Stimulated activated CD4-positive, alpha-beta T cell treated with anti-CD3 and anti-CD28 coated beads, Interleukin-15, amount 100 ng/mL, for 24 hours (primary cell): ENCODE data around the gene EYA2.
A peak's percentile ranks its signal among the peaks of the same experiment; 100 is the strongest.

Source experiments
- DNase-seq: peaks from one replicate; pipeline ENCODE4 v3.0.0-alpha.2; 2020

The EYA2 gene

GRCh38 chr20:46933150-46933549 is 38.5 kb downstream of the EYA2 start:
- DNase-seq: no peak

- no peak for DNase-seq
Measured at GRCh38 chr20:46934746-46935287, 40.2 kb downstream of the EYA2 start.

GRCh38 chr20:46935394-46936017 is 40.9 kb downstream of the EYA2 start:
- no peak for DNase-seq

GRCh38 chr20:46936415-46937156 is 41.9 kb downstream of the EYA2 start:
- no peak for DNase-seq

- no peak for DNase-seq
Measured at GRCh38 chr20:46937157-46937523, 42.5 kb downstream of the EYA2 start.

- no peak for DNase-seq
Measured at GRCh38 chr20:46937533-46938226, 43.0 kb downstream of the EYA2 start.

GRCh38 chr20:46938434-46938833 is 43.8 kb downstream of the EYA2 start:
- DNase-seq: no peak

GRCh38 chr20:46939031-46939965 is 44.7 kb downstream of the EYA2 start:
- DNase-seq: no peak

- DNase-seq: no peak
Measured at GRCh38 chr20:46940616-46941015, 46.0 kb downstream of the EYA2 start.

- DNase-seq: no peak
Measured at GRCh38 chr20:46941404-46941803, 46.8 kb downstream of the EYA2 start.

- no peak for DNase-seq
Measured at GRCh38 chr20:46943861-46944591, 49.4 kb downstream of the EYA2 start.

- no peak for DNase-seq
Measured at GRCh38 chr20:46945465-46945864, 50.8 kb downstream of the EYA2 start.

- DNase-seq: no peak
Measured at GRCh38 chr20:46946181-46946624, 51.6 kb downstream of the EYA2 start.

- DNase-seq: no peak
Measured at GRCh38 chr20:46946796-46947195, 52.2 kb downstream of the EYA2 start.

- DNase-seq: no peak
Measured at GRCh38 chr20:46948081-46948480, 53.4 kb downstream of the EYA2 start.

- DNase-seq: peak; percentile 33
Measured at GRCh38 chr20:46951405-46951804, 56.8 kb downstream of the EYA2 start.

- peak; percentile 6 for DNase-seq
Measured at GRCh38 chr20:46951840-46952497, 57.3 kb downstream of the EYA2 start.

- no peak for DNase-seq
Measured at GRCh38 chr20:46953596-46953995, 59.0 kb downstream of the EYA2 start.

GRCh38 chr20:46954490-46955038 is 59.9 kb downstream of the EYA2 start:
- no peak for DNase-seq

- DNase-seq: no peak
Measured at GRCh38 chr20:46955601-46956556, 61.2 kb downstream of the EYA2 start.
